BLaER1 (cell line): ENCODE measurements around the gene GPBP1L1.

ENCODE experiments used
- H3K27ac ChIP-seq: shearing (Covaris generic); formaldehyde crosslinking; 2 replicates; pipeline ENCODE4 v1.8.1; 2022
- H3K27me3 ChIP-seq: shearing (Covaris generic); formaldehyde crosslinking; 2 replicates; pipeline ENCODE4 v1.8.1; 2022
- H3K36me3 ChIP-seq: shearing (Covaris generic); formaldehyde crosslinking; 2 replicates; pipeline ENCODE4 v1.8.1; 2022
- H3K4me1 ChIP-seq: shearing (Covaris generic); formaldehyde crosslinking; 2 replicates; pipeline ENCODE4 v1.8.1; 2022
- H3K4me2 ChIP-seq: shearing (Covaris generic); formaldehyde crosslinking; 2 replicates; pipeline ENCODE4 v1.8.1; 2022
- H3K4me3 ChIP-seq: shearing (Covaris generic); formaldehyde crosslinking; 2 replicates; pipeline ENCODE4 v1.8.1; 2022
- H3K9ac ChIP-seq: shearing (Covaris generic); formaldehyde crosslinking; 2 replicates; pipeline ENCODE4 v1.8.1; 2022
- H3K9me3 ChIP-seq: shearing (Covaris generic); formaldehyde crosslinking; 2 replicates; pipeline ENCODE4 v1.8.1; 2022
- H4K20me1 ChIP-seq: shearing (Covaris generic); formaldehyde crosslinking; 2 replicates; pipeline ENCODE4 v1.8.1; 2022
- Cebpa-rat ChIP-seq: shearing (Covaris generic); IDR thresholded peaks from 2 replicates; pipeline ENCODE4 v1.8.1; 2022

Gene GPBP1L1

GRCh38 chr1:45583666-45584350 is 102.5 kb downstream of the GPBP1L1 start, which contains the start of gene NASP:
Gene NASP, plus strand, starts transcription at chr1:45584041. Its CDS starts 106 bp downstream, at chr1:45584147.
- H3K4me1 ChIP-seq, result peaks cover 63% of the 10 kb centered on the region
- peak within 1 kb of the TSS; percentile 98 for H3K9ac ChIP-seq
- H3K27me3 ChIP-seq, result no peaks in the 10 kb centered on the region
- H3K4me3 ChIP-seq, result peak within 1 kb of the TSS; percentile 96
- H3K9me3 ChIP-seq, result no peaks in the 10 kb centered on the region
- H3K36me3 ChIP-seq, result peaks cover 17% of the 10 kb centered on the region; the same call in 1 of the 2 replicates
- no peak for TF ChIP-seq Cebpa-rat
- H4K20me1 ChIP-seq, result peaks cover 43% of the 10 kb centered on the region
- peak within 1 kb of the TSS; percentile 97 for H3K4me2 ChIP-seq
- H3K27ac ChIP-seq, result peak within 1 kb of the TSS; percentile 95

DNA sequence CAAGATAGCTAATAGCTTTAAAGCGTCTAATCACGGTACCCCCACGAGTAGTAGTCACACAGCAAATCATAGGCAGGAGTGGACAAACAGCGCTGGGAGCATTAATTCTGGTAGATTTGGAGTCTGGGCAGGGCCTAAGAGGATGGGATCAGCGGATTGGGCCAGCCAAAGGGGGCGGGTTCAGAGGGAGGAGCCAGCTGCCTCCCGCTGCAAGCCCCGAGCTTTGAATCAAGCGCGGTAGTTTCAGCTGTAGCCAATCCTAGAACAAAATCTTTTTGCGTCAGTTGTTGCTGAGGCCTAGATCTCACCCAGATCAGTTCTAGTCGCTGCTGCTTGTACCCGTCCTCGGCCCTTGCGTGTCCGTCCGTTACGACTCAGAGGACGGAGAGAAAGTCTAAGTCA is 103.1 kb downstream of the GPBP1L1 start:
- Histone ChIP-seq H3K9me3 (no peaks in the 10 kb centered on the region), H3K36me3 (peaks cover 11% of the 10 kb centered on the region; the same call in 1 of the 2 replicates), H4K20me1 (peaks cover 37% of the 10 kb centered on the region), H3K4me1 (peaks cover 63% of the 10 kb centered on the region), H3K27me3 (no peaks in the 10 kb centered on the region), H3K4me3 (peak overlapping the region; percentile 96), H3K4me2 (peak overlapping the region; percentile 89), H3K9ac (peak overlapping the region; percentile 98), H3K27ac (peak overlapping the region; percentile 95)
- TF ChIP-seq Cebpa-rat, result no peak
